Mesenchymal stem cell (in vitro differentiated cells and primary cell): Measurements from ENCODE around the gene SIGLEC15. TPM values are rescaled to one million over a fixed set of nuclear protein-coding genes. Genes with fewer than 3 reads are reported as not detected.

Source experiments
- DNase-seq: peaks from one replicate; pipeline ENCODE4 v3.0.0-alpha.2; 2013
- H2AFZ ChIP-seq: one replicate; pipeline ENCODE4 v1.6.1; 2013; ENCODE audit warnings: low read depth, mild to moderate bottlenecking, control low read depth, inconsistent platforms, low read length, moderate library complexity
- H2AK5ac ChIP-seq: 2 replicates; pipeline ENCODE4 v1.6.1; 2013; ENCODE audit warnings: low read length, moderate library complexity, mild to moderate bottlenecking, inconsistent platforms; ENCODE audit not compliant: severe bottlenecking
- H2BK120ac ChIP-seq: one replicate; pipeline ENCODE4 v1.6.1; 2013; ENCODE audit warnings: low read depth, mild to moderate bottlenecking, inconsistent platforms, low read length, moderate library complexity
- H2BK12ac ChIP-seq, 2 experiments: one replicate each; pipeline ENCODE4 v1.6.1; 2013; ENCODE audit warnings: inconsistent platforms in 2 of 2, low read length in 2 of 2, mild to moderate bottlenecking in 2 of 2, moderate library complexity in 2 of 2, control low read depth in 1 of 2
- H2BK15ac ChIP-seq: one replicate; pipeline ENCODE4 v1.6.1; 2013; ENCODE audit warnings: mild to moderate bottlenecking, low read depth, inconsistent platforms; ENCODE audit not compliant: poor library complexity, severe bottlenecking
- H2BK5ac ChIP-seq: 2 replicates; pipeline ENCODE4 v1.6.1; 2013; ENCODE audit warnings: low read depth, mild to moderate bottlenecking, low read length, control low read depth, inconsistent platforms; ENCODE audit not compliant: poor library complexity, severe bottlenecking
- H3K14ac ChIP-seq, 2 experiments: one replicate each; pipeline ENCODE4 v1.6.1; 2013; ENCODE audit warnings: inconsistent platforms in 2 of 2, low read length in 2 of 2, control low read depth in 1 of 2, mild to moderate bottlenecking in 1 of 2, moderate library complexity in 1 of 2
- H3K18ac ChIP-seq, 2 experiments: one replicate each; pipeline ENCODE4 v1.6.1; 2013; ENCODE audit warnings: inconsistent platforms in 2 of 2, low read length in 2 of 2, control low read depth in 1 of 2, low read depth in 1 of 2, mild to moderate bottlenecking in 1 of 2
- H3K23ac ChIP-seq, 2 experiments: one replicate each; pipeline ENCODE4 v1.6.1; 2013; ENCODE audit warnings: inconsistent platforms in 2 of 2, low read length in 2 of 2, mild to moderate bottlenecking in 2 of 2, moderate library complexity in 2 of 2, control low read depth in 1 of 2
- H3K27ac ChIP-seq: 2 replicates; pipeline ENCODE4 v1.5.1; 2013; ENCODE audit warnings: mild to moderate bottlenecking, moderate library complexity, low read length, control low read depth, inconsistent platforms; ENCODE audit not compliant: poor library complexity, severe bottlenecking
- H3K27me3 ChIP-seq, 2 experiments: 2 replicates each; pipeline versions ENCODE4 v1.6.1 to v1.7.0; 2013; ENCODE audit warnings: low read length in 2 of 2, mild to moderate bottlenecking in 2 of 2, moderate library complexity in 2 of 2, control low read depth in 1 of 2, inconsistent platforms in 1 of 2; ENCODE audit not compliant: control insufficient read depth in 1 of 2, insufficient read depth in 1 of 2
- H3K36me3 ChIP-seq, 2 experiments: 2 replicates each; pipeline versions ENCODE4 v1.6.1 to v1.7.0; 2013; ENCODE audit warnings: low read length in 2 of 2, control low read depth in 1 of 2, inconsistent platforms in 1 of 2, low read depth in 1 of 2, mild to moderate bottlenecking in 1 of 2; ENCODE audit not compliant: insufficient read depth in 2 of 2, control insufficient read depth in 1 of 2
- H3K4ac ChIP-seq, 2 experiments: one replicate each; pipeline ENCODE4 v1.6.1; 2013; ENCODE audit warnings: inconsistent platforms in 2 of 2, low read length in 2 of 2, mild to moderate bottlenecking in 2 of 2, moderate library complexity in 2 of 2, control low read depth in 1 of 2, low read depth in 1 of 2
- H3K4me1 ChIP-seq: 2 replicates; pipeline ENCODE4 v1.6.1; 2013; ENCODE audit warnings: low read depth, low read length, control low read depth; ENCODE audit not compliant: control insufficient read depth, insufficient read depth
- H3K4me2 ChIP-seq: 2 replicates; pipeline ENCODE4 v1.6.1; 2013; ENCODE audit warnings: low read length, mild to moderate bottlenecking, inconsistent platforms; ENCODE audit not compliant: poor library complexity, severe bottlenecking
- H3K4me3 ChIP-seq, 2 experiments: 2 replicates each; pipeline versions ENCODE4 v1.5.1 to v1.7.0; 2013; ENCODE audit warnings: low read length in 2 of 2, mild to moderate bottlenecking in 2 of 2, control low read depth in 1 of 2, low read depth in 1 of 2; ENCODE audit not compliant: insufficient read depth in 1 of 2
- H3K79me1 ChIP-seq: replicated peaks from 2 replicates; pipeline ENCODE4 v1.6.1; 2013; ENCODE audit warnings: mild to moderate bottlenecking, control low read depth, low read length, inconsistent platforms; ENCODE audit not compliant: poor library complexity, severe bottlenecking
- H3K9ac ChIP-seq: 2 replicates; pipeline ENCODE4 v1.7.0; 2013; ENCODE audit warnings: mild to moderate bottlenecking, low read length, moderate library complexity
- H3K9me3 ChIP-seq: 2 replicates; pipeline ENCODE4 v1.7.0; 2013; ENCODE audit warnings: mild to moderate bottlenecking, low read length; ENCODE audit not compliant: control insufficient read depth
- H4K8ac ChIP-seq: one replicate; pipeline ENCODE4 v1.6.1; 2013; ENCODE audit warnings: inconsistent platforms, mild to moderate bottlenecking, low read length, moderate library complexity
- H4K91ac ChIP-seq: one replicate; pipeline ENCODE4 v1.6.1; 2013; ENCODE audit warnings: mild to moderate bottlenecking, low read length, inconsistent platforms
- WGBS: methylation state at CpG from one replicate; pipeline ENCODE4 v1.1.7; 2013; ENCODE audit warnings: mixed read lengths; 5-methylcytosine and 5-hydroxymethylcytosine counted together
- small RNA-seq: library from polyadenylated mRNA; stranded (forward); fragments of <200 nt; extraction: miRNeasy Mini kit (QIAGEN cat#:217004); gene quantifications from one replicate; pipeline ENCODE3, GENCODE V24; 2013; ENCODE audit warnings: low read depth

Gene SIGLEC15

DNA sequence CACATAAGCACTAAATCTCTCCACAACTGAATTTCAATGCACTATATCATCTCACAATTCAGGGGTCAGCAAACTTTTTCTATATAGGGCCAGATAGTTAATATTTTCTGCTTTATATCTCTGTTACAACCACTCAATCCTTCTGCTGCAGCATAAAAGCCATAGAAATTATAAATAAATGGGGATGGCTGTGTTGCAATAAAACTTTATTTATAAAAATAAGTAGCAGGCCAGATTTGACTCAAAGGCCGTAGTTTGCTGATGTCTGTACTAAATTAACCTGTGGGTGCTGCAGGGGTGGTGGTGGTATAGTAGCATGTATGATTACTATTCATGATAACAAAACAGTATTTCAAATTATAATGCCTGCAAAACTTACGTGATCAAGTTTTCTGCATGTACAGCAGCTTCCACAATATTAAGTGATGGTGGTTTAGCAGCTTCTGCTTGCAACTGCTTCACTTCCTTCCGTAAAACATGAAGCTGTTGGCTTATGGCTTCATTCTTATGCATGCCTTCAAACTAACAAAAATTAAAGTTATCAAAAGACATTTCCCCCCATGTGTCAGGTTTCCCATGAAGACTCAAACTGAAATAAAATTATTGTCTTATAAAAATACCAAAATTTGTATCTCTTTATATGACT, 64.1 kb downstream of the SIGLEC15 start:
- no peak overlapping the region for H3K27ac ChIP-seq

DNA sequence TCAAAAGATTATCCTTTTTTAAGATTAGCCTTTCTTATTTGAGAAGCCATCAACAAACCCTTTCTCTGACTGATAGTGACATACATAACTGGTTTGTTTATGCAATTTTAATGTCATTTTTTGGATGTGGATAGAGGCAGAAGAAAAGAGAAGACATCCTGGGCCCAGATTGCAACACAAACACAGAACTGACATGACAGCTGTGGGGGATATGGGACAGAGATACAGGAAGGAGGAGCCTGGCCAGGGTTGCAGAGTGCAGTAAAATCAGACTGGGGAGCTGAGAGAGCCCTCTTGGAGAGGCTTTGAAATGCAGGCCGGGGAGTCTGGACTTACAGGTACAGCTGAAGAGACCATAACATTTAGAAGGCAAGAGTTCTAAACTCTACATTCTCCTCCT, 65.1 kb downstream of the SIGLEC15 start:
- H3K18ac ChIP-seq = no peak overlapping the region
- no peak overlapping the region for H2BK15ac ChIP-seq
- H3K4me3 ChIP-seq = no peak overlapping the region
- no peaks in the 10 kb centered on the region for H3K4me1 ChIP-seq
- no peak overlapping the region for H2AFZ ChIP-seq
- no peak overlapping the region for H3K4ac ChIP-seq
- H2BK120ac ChIP-seq = no peak overlapping the region
- H2AK5ac ChIP-seq = no peak overlapping the region
- no peaks in the 10 kb centered on the region for H3K27me3 ChIP-seq
- no peaks in the 10 kb centered on the region for H3K9me3 ChIP-seq
- H3K9ac ChIP-seq = no peak overlapping the region
- no peak overlapping the region for H3K4me2 ChIP-seq
- H4K91ac ChIP-seq = no peak overlapping the region
- no peak overlapping the region for H4K8ac ChIP-seq
- peaks cover 15% of the 10 kb centered on the region for H3K79me1 ChIP-seq
- peaks cover 23 to 65% of the 10 kb centered on the region in 2 experiments for H3K36me3 ChIP-seq
- H3K27ac ChIP-seq = no peak overlapping the region
- H3K14ac ChIP-seq = no peak overlapping the region
- WGBS = 83% methylated on average over 1 of the region's 1 CpG
- H2BK5ac ChIP-seq = no peak overlapping the region
- H2BK12ac ChIP-seq = no peak overlapping the region
- no peak overlapping the region for H3K23ac ChIP-seq
- no peak for DNase-seq

More for the DNA sequence above, 64.1 kb downstream of the SIGLEC15 start:
- no peak overlapping the region for H2AK5ac ChIP-seq
- H3K4me1 ChIP-seq = no peaks in the 10 kb centered on the region
- no peak overlapping the region for H4K91ac ChIP-seq
- no peak overlapping the region for H2BK15ac ChIP-seq
- no peak overlapping the region for H2BK120ac ChIP-seq
- no peak overlapping the region for H3K4ac ChIP-seq
- peaks cover 24 to 58% of the 10 kb centered on the region in 2 experiments for H3K36me3 ChIP-seq
- no peak overlapping the region for H3K4me3 ChIP-seq
- no peak overlapping the region for H2BK12ac ChIP-seq
- no peak overlapping the region for H3K9ac ChIP-seq
- no peak overlapping the region for H3K23ac ChIP-seq
- no peak for DNase-seq
- H3K14ac ChIP-seq = no peak overlapping the region
- H3K4me2 ChIP-seq = no peak overlapping the region
- no peaks in the 10 kb centered on the region for H3K9me3 ChIP-seq
- no peak overlapping the region for H4K8ac ChIP-seq
- WGBS = 100% methylated on average over 3 of the region's 3 CpGs
- H2AFZ ChIP-seq = no peak overlapping the region
- H3K18ac ChIP-seq = no peak overlapping the region
- H2BK5ac ChIP-seq = no peak overlapping the region
- peaks cover 15% of the 10 kb centered on the region for H3K79me1 ChIP-seq
- no peaks in the 10 kb centered on the region for H3K27me3 ChIP-seq

DNA sequence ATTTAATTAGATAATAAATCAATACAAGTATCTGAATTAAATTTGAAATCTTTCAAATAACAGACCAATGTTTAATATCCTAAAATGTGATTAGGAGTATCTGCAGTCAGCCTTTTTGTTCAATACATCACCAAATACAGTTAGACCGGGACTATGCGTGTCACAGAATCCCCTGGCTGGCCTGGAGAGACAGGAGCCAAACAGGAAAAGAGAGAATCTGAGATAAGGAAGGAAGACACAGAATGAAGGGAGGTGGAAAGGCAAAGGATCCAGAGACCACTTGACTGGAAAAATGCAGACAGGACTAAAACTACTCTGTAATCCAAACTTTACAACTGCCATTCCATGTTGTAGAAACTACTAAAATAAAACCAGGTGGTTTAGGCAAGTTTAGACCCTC, 66.3 kb downstream of the SIGLEC15 start:
- Histone ChIP-seq H3K9me3 (no peaks in the 10 kb centered on the region), H2BK12ac (no peak overlapping the region), H3K23ac (no peak overlapping the region), H2BK5ac (no peak overlapping the region), H3K27ac (no peak overlapping the region), H3K27me3 (no peaks in the 10 kb centered on the region), H2BK120ac (no peak overlapping the region), H3K79me1 (peaks cover 16% of the 10 kb centered on the region), H3K9ac (no peak overlapping the region), H3K4me2 (no peak overlapping the region), H3K4me1 (no peaks in the 10 kb centered on the region), H3K14ac (no peak overlapping the region), H3K4ac (no peak overlapping the region), H3K36me3 (peaks cover 23 to 64% of the 10 kb centered on the region in 2 experiments), H4K91ac (no peak overlapping the region), H4K8ac (no peak overlapping the region), H3K4me3 (no peak overlapping the region), H2AFZ (no peak overlapping the region), H3K18ac (no peak overlapping the region), H2BK15ac (no peak overlapping the region), H2AK5ac (no peak overlapping the region)
- DNase-seq = no peak
- WGBS = 73% methylated on average over 2 of the region's 2 CpGs

Small RNAs within 50 kb of the gene (small RNA-seq; reads per million reads assigned to genes)
- gene AC087685.1 = not detected
